A549 (cell line): ENCODE data around the gene UBE2R2.

ENCODE experiments used
- CHD2 ChIP-seq: fragments of 150-350 bp; IDR thresholded peaks from 2 replicates; pipeline ENCODE4 v1.6.1; 2014; ENCODE audit warnings: low read length; ENCODE audit not compliant: partially characterized antibody
- EHMT2 ChIP-seq: fragments of 200-600 bp; sonication (generic); IDR thresholded peaks from 2 replicates; pipeline ENCODE4 v1.6.1; 2016; ENCODE audit warnings: antibody characterized with exemption, low read depth, mild to moderate bottlenecking, moderate library complexity
- EP300 ChIP-seq, 2 experiments: fragments of >200 bp; sonication (Bioruptor Twin); formaldehyde crosslinking; IDR thresholded peaks; 2 replicates in 1 of 2; 3 replicates in 1 of 2; pipeline ENCODE4 v1.6.1; 2016 to 2017
- JUNB ChIP-seq: fragments of >200 bp; sonication (Bioruptor Twin); formaldehyde crosslinking; IDR thresholded peaks from 2 replicates; pipeline ENCODE4 v1.6.1; 2016
- MAFK ChIP-seq: fragments of 450-650 bp; IDR thresholded peaks from 2 replicates; pipeline ENCODE4 v1.6.1; 2014; ENCODE audit not compliant: partially characterized antibody
- MAZ ChIP-seq: fragments of 150-350 bp; IDR thresholded peaks from 2 replicates; pipeline ENCODE4 v1.6.1; 2014; ENCODE audit warnings: antibody characterized with exemption, low read depth, low read length, borderline replicate concordance
- POLR2A ChIP-seq: IDR thresholded peaks from 2 replicates; pipeline ENCODE4 v1.6.1; 2012; ENCODE audit warnings: mild to moderate bottlenecking, low read length
- RAD21 ChIP-seq, 2 experiments: fragments of >200 bp in 1 of 2; sonication (Bioruptor Twin) in 1 of 2; formaldehyde crosslinking in 1 of 2; IDR thresholded peaks in 1 of 2; conservative IDR thresholded peaks in 1 of 2; 2 replicates in 1 of 2; 3 replicates in 1 of 2; pipeline ENCODE4 v1.6.1; 2012 to 2018; ENCODE audit warnings: inconsistent platforms in 1 of 2
- RFX5 ChIP-seq: fragments of 450-650 bp; IDR thresholded peaks from 2 replicates; pipeline ENCODE4 v1.7.1; 2014; ENCODE audit warnings: antibody characterized with exemption, mild to moderate bottlenecking, moderate library complexity
- RNF2 ChIP-seq: fragments of 200-600 bp; sonication (generic); IDR thresholded peaks from 2 replicates; pipeline ENCODE4 v1.6.1; 2016; ENCODE audit warnings: low read depth, mild to moderate bottlenecking, antibody characterized with exemption, moderate library complexity, borderline replicate concordance
- TF ChIP-seq, protein P1 (sequence below): IDR thresholded peaks from 2 replicates; pipeline ENCODE4 v1.6.1; 2012; ENCODE audit warnings: low read depth, borderline replicate concordance
- TF ChIP-seq, protein P2 (sequence below): fragments of >200 bp; sonication (Bioruptor Twin); formaldehyde crosslinking; IDR thresholded peaks from 3 replicates; pipeline ENCODE4 v1.5.1; 2016
- TF ChIP-seq, protein P3 (sequence below): IDR thresholded peaks from 2 replicates; pipeline ENCODE4 v1.6.1; 2012
- TF ChIP-seq, protein P4 (sequence below): fragments of 200-600 bp; sonication (generic); IDR thresholded peaks from 2 replicates; pipeline ENCODE4 v1.6.1; 2016; ENCODE audit warnings: antibody characterized with exemption, mild to moderate bottlenecking, moderate library complexity

DNA sequence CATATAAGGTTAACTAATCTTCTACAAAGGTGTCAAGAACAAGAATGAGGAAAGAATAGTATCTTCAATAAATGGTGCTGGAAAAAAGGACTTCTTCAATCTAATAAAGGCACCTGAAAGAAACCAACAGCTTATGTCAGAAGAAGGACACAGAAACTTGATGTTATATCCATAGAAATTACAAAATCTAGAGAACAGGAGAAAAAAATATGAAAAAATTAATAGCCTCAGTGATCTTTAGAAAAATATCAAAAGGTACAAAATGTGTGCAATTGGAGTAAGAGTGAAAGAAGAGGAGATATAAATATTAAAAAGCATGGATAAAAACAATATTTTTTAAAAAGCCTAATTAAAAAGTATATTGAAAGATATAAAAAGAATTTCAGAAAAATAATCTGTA is 40.4 kb upstream of the UBE2R2 start:
- no peak for TF ChIP-seq RAD21 (conservative IDR thresholded peaks at IDR 0.05 in 1 of 2, IDR thresholded peaks at IDR 0.05 in 1 of 2)
- TF ChIP-seq, protein P1, sequence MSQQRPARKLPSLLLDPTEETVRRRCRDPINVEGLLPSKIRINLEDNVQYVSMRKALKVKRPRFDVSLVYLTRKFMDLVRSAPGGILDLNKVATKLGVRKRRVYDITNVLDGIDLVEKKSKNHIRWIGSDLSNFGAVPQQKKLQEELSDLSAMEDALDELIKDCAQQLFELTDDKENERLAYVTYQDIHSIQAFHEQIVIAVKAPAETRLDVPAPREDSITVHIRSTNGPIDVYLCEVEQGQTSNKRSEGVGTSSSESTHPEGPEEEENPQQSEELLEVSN = no peak
- TF ChIP-seq JUNB = no peak
- TF ChIP-seq, protein P2, sequence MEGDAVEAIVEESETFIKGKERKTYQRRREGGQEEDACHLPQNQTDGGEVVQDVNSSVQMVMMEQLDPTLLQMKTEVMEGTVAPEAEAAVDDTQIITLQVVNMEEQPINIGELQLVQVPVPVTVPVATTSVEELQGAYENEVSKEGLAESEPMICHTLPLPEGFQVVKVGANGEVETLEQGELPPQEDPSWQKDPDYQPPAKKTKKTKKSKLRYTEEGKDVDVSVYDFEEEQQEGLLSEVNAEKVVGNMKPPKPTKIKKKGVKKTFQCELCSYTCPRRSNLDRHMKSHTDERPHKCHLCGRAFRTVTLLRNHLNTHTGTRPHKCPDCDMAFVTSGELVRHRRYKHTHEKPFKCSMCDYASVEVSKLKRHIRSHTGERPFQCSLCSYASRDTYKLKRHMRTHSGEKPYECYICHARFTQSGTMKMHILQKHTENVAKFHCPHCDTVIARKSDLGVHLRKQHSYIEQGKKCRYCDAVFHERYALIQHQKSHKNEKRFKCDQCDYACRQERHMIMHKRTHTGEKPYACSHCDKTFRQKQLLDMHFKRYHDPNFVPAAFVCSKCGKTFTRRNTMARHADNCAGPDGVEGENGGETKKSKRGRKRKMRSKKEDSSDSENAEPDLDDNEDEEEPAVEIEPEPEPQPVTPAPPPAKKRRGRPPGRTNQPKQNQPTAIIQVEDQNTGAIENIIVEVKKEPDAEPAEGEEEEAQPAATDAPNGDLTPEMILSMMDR = no peak
- TF ChIP-seq, protein P3, sequence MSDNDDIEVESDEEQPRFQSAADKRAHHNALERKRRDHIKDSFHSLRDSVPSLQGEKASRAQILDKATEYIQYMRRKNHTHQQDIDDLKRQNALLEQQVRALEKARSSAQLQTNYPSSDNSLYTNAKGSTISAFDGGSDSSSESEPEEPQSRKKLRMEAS = no peak
- no peak for TF ChIP-seq EP300 (IDR thresholded peaks at IDR 0.05)
- no peak for TF ChIP-seq CHD2
- TF ChIP-seq, protein P4, sequence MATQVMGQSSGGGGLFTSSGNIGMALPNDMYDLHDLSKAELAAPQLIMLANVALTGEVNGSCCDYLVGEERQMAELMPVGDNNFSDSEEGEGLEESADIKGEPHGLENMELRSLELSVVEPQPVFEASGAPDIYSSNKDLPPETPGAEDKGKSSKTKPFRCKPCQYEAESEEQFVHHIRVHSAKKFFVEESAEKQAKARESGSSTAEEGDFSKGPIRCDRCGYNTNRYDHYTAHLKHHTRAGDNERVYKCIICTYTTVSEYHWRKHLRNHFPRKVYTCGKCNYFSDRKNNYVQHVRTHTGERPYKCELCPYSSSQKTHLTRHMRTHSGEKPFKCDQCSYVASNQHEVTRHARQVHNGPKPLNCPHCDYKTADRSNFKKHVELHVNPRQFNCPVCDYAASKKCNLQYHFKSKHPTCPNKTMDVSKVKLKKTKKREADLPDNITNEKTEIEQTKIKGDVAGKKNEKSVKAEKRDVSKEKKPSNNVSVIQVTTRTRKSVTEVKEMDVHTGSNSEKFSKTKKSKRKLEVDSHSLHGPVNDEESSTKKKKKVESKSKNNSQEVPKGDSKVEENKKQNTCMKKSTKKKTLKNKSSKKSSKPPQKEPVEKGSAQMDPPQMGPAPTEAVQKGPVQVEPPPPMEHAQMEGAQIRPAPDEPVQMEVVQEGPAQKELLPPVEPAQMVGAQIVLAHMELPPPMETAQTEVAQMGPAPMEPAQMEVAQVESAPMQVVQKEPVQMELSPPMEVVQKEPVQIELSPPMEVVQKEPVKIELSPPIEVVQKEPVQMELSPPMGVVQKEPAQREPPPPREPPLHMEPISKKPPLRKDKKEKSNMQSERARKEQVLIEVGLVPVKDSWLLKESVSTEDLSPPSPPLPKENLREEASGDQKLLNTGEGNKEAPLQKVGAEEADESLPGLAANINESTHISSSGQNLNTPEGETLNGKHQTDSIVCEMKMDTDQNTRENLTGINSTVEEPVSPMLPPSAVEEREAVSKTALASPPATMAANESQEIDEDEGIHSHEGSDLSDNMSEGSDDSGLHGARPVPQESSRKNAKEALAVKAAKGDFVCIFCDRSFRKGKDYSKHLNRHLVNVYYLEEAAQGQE = no peak
- no peak for TF ChIP-seq RFX5
- no peak for TF ChIP-seq MAZ
- no peak for TF ChIP-seq RNF2
- no peak for TF ChIP-seq POLR2A
- no peak for TF ChIP-seq MAFK
- TF ChIP-seq EHMT2 = no peak
